GM23338 (cell line): ENCODE data around the gene MAST4.

Experiments used
- CREB1 ChIP-seq: fragments of 250-450 bp; sonication (Bioruptor Pico); IDR thresholded peaks from 2 replicates; pipeline ENCODE4 v1.5.0; 2020; ENCODE audit warnings: low read depth, mild to moderate bottlenecking, moderate library complexity
- CTCF ChIP-seq, 2 experiments: fragments of 200-600 bp in 1 of 2; sonication (generic) in 1 of 2; conservative IDR thresholded peaks; 2 replicates each; pipeline versions ENCODE4 v1.5.1 to v1.6.1; 2016 to 2017; ENCODE audit warnings: antibody characterized with exemption in 2 of 2, low read depth in 2 of 2, mild to moderate bottlenecking in 2 of 2, moderate library complexity in 1 of 2
- EZH2 ChIP-seq: fragments of 200-600 bp; sonication (generic); IDR thresholded peaks from one replicate; pipeline ENCODE4 v1.8.0; 2017; ENCODE audit warnings: antibody characterized with exemption, mild to moderate bottlenecking, low read depth; ENCODE audit not compliant: unreplicated experiment
- EZH2phosphoT487 ChIP-seq: fragments of 200-600 bp; sonication (generic); IDR thresholded peaks from one replicate; pipeline ENCODE4 v1.8.1; 2018; ENCODE audit warnings: antibody characterized with exemption; ENCODE audit not compliant: unreplicated experiment
- JUNB ChIP-seq: IDR thresholded peaks from one replicate; pipeline ENCODE4 v1.6.1; 2016; ENCODE audit warnings: antibody characterized with exemption; ENCODE audit not compliant: unreplicated experiment
- NANOG ChIP-seq: IDR thresholded peaks from 2 replicates; pipeline ENCODE4 v1.6.1; 2016; ENCODE audit warnings: antibody characterized with exemption, borderline replicate concordance
- POLR2AphosphoS5 ChIP-seq: IDR thresholded peaks from 2 replicates; pipeline ENCODE4 v1.6.1; 2016; ENCODE audit warnings: antibody characterized with exemption, low read depth
- REST ChIP-seq: IDR thresholded peaks from one replicate; pipeline ENCODE4 v1.6.1; 2018; ENCODE audit warnings: antibody characterized with exemption; ENCODE audit not compliant: unreplicated experiment
- TF ChIP-seq, protein P1 (sequence below): IDR thresholded peaks from 2 replicates; pipeline ENCODE4 v1.6.1; 2016; ENCODE audit warnings: antibody characterized with exemption

GRCh38 chr5:66722686-66723085, 126.5 kb downstream of the MAST4 start:
- TF ChIP-seq POLR2AphosphoS5 = no peak
- no peak for TF ChIP-seq CTCF (conservative IDR thresholded peaks at IDR 0.05; ENCODE audit: low read depth in 2 of 2)
- no peak for TF ChIP-seq JUNB
- TF ChIP-seq EZH2phosphoT487 = no peak
- TF ChIP-seq EZH2 = no peak
- no peak for TF ChIP-seq REST
- TF ChIP-seq CREB1 = no peak
- no peak for TF ChIP-seq NANOG
- TF ChIP-seq, protein P1, sequence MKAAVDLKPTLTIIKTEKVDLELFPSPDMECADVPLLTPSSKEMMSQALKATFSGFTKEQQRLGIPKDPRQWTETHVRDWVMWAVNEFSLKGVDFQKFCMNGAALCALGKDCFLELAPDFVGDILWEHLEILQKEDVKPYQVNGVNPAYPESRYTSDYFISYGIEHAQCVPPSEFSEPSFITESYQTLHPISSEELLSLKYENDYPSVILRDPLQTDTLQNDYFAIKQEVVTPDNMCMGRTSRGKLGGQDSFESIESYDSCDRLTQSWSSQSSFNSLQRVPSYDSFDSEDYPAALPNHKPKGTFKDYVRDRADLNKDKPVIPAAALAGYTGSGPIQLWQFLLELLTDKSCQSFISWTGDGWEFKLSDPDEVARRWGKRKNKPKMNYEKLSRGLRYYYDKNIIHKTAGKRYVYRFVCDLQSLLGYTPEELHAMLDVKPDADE = no peak
